HG02852 (cell line): ENCODE results near the gene MEAK7.
"Not testable (repeated sequence)": the region's sequence is repeated elsewhere in the genome, so short reads cannot be mapped to it uniquely, and the experiment has no call there.

ENCODE experiments used
- ATAC-seq: cut with Tn5 transposase; IDR thresholded peaks from one replicate; pipeline ENCODE4 v1.9.1; 2021; ENCODE audit warnings: mild to moderate bottlenecking, moderate library complexity; ENCODE audit not compliant: unreplicated experiment

MEAK7 gene

GRCh38 chr16:84534815-84535214 lies 30.4 kb upstream of the MEAK7 start:
- no peak for ATAC-seq

DNA sequence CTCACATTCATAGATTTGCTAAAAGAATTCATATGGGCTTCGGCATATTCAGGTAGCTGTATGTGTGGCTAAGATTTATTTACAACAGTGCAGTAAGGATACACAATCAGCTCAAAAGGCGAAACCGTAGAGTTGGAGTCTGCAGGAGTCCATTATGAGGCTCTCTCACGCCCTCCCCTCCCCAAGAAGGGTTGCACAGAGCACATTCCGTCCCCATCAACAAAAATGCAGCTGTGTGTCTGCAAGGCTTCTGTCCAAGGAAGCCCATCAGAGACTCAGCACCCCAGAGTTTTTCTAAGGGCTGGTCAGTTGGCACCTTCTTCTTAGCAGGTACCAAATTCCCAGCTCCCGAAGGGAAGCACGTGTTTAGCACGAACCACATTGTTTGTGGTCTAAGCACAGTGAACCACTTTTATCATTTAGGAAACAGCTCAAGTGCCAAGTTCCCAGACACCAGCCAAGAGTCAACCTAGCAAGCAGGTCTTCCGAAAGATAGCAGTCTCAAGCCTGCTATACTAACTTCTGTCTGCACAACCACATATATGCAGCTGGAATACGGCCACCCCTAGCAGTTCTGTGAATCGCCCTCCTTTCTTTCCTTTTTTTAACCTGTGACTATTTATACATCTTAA lies 28.5 kb upstream of the MEAK7 start:
- no peak for ATAC-seq

DNA sequence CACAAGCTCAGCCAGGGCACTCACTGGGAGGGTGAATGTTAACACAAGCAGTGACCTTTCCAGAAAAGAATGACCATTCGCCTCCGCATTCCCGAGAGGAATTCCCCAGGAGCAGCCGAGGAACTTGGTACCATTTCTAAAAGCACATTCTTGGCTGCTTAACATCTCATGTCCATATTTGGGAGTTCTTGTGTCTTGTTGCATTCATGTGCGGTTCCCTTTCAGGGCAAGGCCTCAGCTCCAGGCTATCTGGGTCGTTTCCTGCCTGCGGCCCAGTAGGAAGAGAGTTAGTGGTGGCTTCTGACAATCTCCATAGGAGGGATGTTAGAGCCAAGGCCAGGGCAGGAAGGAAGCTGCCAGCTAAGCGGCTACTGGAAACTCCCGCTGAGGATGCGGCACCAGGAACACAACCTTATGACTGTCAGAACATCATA lies 27.8 kb upstream of the MEAK7 start:
- ATAC-seq, result no peak

DNA sequence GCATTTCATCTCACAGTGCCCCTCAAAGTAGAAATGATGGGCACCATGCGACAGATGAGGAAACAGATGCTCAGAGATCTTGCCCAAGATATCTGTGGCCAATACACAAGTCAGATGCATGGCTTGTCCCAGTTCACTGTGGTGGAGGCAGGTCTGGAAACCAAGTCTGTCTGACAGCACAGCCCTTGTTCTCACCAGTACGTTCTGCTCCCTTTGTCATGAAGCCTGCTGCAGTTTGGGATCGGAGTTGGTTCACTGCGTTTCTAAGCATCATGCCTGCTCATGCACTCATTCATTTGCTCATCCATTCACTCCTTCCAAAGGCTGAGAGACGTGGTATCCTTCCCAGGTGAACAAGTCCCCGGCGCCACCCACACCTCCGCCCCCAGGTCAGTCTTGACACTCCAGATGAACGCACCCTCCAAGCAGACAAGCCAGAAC lies 27.2 kb upstream of the MEAK7 start:
- ATAC-seq, result no peak

- no peak for ATAC-seq
Measured at GRCh38 chr16:84530590-84530989, 26.1 kb upstream of the MEAK7 start.

GRCh38 chr16:84529607-84530006 lies 25.1 kb upstream of the MEAK7 start:
- ATAC-seq, result no peak

DNA sequence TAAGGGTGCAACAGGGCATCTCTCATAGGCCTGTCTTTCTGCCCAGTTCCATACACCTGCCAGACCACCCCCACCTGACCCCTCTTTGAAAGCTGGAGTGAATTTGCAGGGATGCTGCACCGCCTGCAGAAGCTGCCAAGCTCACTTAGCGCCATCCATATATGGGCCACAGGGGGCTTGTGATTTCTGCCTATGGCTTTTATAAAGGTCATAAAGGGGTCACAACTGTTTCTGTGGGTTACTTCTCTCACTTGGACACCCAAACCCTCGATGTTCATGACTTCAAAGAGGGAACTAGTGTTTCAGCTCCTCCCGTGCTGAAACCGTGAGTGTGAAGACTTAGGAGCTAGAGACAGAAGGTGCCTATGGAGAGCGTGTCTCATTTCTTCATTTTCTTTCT lies 23.9 kb upstream of the MEAK7 start:
- no peak for ATAC-seq

DNA sequence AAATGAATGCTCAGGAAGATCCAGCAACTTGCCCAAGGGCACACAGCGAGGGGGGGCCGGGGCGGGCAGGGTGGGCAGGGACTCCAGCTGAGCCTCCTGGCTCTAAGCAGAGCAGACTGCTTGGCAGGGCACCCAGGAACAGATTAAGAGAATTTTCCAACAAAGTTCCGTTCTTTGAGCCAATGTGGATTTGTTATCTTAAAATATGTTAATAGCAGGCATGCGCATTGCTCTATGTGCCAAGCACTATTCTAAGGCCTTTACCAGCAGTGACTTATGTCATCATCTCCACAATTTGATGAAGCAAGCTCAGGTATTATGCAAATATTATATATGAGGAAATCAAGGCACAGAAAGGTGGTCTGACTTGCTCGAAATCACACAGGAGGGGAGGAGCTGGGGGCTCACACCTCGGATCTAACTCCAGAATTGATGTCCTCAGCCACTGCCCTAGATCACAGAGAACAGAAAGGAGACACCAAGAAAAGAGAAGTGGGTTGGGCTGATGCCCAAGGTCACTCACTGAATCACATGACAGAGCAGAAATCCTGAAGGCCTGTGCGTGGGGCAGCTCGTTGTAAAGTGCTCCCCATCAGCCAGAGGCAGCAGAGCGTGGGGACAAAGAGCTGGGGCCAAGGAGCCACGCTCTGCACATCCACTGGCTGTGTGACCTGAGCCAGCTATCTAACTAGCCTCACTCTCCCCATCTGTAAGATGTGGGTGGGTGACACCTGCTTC lies 23.2 kb upstream of the MEAK7 start:
- no peak for ATAC-seq

DNA sequence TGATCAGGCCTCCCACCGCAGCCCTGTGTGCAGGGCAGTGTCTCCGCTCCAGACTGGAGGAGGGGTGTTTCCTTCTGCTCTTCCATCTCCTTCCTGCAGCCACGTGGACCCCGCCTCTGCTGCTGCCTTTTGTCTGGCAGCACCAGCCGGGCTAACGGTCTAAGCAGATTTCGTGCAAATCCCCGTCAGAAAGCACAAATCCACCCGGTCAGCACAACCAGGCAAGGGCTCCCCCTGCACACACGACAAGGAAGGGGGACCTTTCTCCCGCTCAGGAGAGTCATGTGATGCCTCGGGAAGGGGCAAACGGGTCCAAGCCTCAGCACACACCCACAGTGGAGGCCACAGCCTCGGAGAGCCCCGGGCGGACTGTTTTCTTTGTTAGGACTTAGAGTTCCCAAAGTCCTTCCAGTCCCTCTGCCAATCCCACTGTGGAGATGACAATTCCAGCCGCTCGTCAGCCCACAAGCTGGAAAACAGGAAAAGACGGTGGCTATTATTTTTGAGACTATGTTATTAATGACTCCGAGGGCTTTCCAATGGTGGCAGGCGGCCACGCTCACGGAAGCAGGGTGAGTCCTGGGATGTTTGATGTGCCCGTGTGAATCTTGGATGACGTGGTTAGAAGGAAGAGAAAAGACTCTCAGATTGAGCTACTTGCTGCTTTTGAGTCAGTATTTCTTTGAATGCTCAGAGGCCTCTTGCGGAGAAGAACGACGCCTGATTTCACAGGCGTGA lies 22.5 kb upstream of the MEAK7 start:
- ATAC-seq, result no peak

- not testable (repeated sequence) for ATAC-seq
Measured at GRCh38 chr16:84524941-84525581, 20.6 kb upstream of the MEAK7 start.

GRCh38 chr16:84524346-84524920 lies 20.0 kb upstream of the MEAK7 start:
- ATAC-seq, result no peak

DNA sequence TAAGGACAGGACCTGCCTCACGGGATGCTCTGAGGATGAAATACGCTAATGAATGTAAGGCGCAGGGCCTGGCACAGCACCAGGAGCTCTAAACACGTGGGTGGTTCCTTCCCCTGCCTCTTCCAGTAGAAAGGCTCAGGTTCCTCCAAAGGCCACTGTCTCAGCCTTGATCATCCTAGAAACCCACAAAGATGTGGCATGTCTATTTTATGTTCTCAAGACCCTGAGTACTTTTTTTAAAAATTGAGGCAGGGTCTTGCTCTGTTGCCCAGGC lies 17.0 kb upstream of the MEAK7 start:
- no peak for ATAC-seq

DNA sequence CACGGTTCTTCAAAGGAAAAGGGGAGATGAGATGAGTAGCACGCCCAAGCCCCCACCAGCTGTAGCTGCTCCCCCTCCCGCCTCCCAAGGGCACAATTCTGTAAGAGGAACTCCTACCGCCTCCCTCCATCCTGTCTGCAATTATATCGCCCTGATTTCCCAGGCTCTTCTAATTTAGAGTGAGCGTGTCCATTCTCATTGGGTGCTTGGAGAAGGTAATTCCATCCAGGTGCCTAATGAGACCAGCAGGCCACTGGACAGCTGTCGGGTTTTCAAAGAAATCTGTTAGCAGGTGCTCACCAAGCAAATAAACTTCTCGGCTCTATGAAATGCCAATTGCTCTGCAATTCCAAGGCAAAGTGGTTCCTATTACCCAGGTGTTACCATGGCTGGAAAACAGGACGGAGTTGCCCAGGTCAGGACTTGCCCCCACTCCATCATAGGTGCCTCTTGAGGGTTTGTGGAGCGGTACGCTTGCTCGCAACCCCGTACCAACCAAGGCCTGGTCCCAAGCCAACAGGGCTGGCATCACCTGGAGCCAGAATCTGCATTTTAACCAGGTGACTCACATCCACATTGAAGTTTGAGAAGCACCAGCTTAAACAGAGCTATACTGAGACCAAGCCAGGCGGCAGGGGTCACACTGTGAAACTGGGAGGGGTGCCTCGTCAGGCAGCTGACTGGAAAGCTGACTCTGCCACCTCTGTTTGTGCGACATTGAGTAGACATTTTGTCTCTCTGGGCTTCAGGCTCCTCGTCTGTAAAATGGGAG lies 16.5 kb upstream of the MEAK7 start:
- no peak for ATAC-seq

GRCh38 chr16:84519855-84520254 lies 15.4 kb upstream of the MEAK7 start:
- ATAC-seq, result no peak

DNA sequence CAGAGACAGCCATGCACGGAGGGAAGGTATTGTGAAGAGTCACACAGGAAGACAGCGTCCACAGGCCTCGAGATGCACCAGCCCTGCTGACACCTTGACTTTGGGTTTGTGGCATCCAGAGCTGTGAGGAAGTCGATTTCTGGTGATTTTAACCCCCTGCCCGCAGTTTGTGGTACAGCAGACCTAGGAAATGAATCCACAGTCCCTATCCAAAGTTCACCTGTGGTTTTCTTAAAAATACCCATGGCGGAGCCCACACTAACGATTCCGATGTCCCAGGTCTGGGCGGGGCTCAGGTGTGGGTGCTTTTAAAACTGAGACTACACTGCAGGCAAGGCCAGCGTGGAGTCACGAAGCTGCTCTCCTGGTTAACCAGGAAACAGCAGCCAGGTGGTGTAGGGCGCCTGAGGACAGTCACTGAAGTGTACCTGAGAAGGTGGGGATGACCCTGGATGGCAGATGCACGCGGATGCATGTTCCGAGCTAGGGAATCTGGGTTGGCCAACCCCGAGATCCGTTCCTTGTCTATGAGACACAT lies 14.4 kb upstream of the MEAK7 start:
- no peak for ATAC-seq

GRCh38 chr16:84518220-84518619 lies 13.8 kb upstream of the MEAK7 start:
- not testable (repeated sequence) for ATAC-seq

- no peak for ATAC-seq
Measured at GRCh38 chr16:84517366-84517765, 12.9 kb upstream of the MEAK7 start.

DNA sequence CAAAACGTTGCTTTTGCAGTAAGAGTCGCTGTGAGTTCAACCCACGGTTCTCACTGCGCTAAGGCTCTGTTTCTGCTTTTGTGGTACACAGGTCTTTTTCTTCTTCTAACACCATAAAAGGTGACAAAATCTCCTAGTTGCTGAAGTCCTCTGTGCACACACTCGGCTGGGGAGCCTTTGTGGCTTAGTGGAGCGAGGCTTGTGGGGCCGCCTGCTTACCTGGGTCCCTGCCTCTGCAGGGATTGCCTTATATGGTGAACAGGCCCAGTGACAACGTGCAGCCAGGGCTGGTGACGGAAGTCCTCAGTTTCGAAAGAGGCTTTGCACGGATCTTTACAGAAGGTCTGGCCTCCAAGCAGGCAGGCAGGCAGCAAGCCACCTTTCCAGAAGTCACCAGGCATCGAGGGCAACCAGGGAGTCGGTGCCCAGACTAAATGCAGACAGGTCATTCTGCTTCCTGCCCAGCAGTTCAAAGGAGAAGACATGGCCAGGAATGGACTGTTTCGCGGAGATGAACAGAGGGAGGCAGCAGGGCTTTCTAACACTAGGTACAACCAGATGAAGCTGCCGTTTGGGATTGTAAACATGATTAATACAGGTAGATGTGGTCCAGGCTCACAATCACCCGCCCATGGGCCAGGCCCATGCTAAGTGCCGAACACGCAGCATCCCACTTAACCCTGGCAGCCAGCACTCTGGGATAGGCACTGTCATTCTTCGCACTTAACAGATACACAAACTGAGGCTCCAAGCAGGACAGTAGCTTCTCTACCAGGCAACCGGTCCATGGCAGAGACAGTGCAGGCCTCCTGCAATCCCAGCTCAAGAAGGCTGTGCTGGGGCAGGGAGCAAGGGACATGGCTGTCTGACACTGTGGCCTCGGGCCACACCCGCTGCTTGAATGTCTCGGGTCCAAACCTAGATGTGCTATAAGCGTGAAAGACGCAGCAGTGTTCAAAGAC lies 10.7 kb upstream of the MEAK7 start:
- peak; percentile 89 for ATAC-seq

DNA sequence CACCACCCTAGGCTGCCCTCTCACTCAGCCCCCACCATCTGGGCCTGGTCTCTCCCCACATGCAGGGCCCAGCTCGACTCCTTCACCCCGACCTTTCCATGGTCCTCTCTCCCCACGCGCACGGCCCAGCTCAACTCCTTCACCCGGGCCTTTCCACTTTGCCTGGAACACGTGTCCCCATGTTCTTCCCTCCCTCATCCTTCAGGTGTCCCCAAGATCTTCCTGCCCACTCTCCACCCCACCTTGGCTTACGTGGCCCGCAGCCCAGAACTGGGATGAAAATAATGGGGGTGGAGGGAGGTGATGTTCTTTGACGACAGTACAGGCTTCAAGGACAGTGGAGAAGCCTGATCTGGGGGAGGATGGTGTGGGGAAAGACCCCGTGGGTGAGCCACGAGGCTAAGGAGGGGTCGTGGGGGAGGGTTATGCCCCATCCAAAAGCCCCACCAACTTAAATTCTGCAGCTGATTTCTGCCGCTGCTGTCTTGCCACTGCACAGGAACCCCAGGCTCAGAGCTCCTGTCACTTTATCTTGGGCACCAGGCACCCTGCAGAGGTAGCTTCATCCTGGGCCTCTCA lies 9.9 kb upstream of the MEAK7 start:
- ATAC-seq, result no peak
